K562 (cell line): ENCODE results near the gene PI4KA. TPM values are rescaled to one million over a fixed set of nuclear protein-coding genes. Genes with fewer than 3 reads are reported as not detected.

ENCODE experiments used
- HMG20A ChIP-seq: fragments of 450-650 bp; formaldehyde crosslinking; conservative IDR thresholded peaks from 2 replicates; pipeline ENCODE4 v1.4.0; 2020; ENCODE audit warnings: mild to moderate bottlenecking, mixed read lengths
- JUN ChIP-seq, 2 experiments: sonication (generic) in 1 of 2; formaldehyde crosslinking in 1 of 2; IDR thresholded peaks; 2 replicates each; pipeline versions ENCODE4 v1.6.1 to v1.8.0; 2012 to 2022; ENCODE audit warnings: borderline replicate concordance in 2 of 2, mild to moderate bottlenecking in 2 of 2, improper control_type of control experiment in 1 of 2, low read depth in 1 of 2, low read length in 1 of 2, missing genetic modification reagents in 1 of 2
- JUND ChIP-seq, 2 experiments: IDR thresholded peaks; 2 replicates in 1 of 2; 3 replicates in 1 of 2; pipeline ENCODE4 v1.6.1; 2011; ENCODE audit warnings: borderline replicate concordance in 2 of 2, low read depth in 2 of 2, low read length in 2 of 2, improper control_type of control experiment in 1 of 2, missing biosample characterization in 1 of 2, missing genetic modification characterization in 1 of 2, missing genetic modification reagents in 1 of 2
- NCOA4 ChIP-seq: fragments of 450-650 bp; IDR thresholded peaks from 2 replicates; pipeline ENCODE4 v1.6.1; 2018; ENCODE audit warnings: mild to moderate bottlenecking; ENCODE audit not compliant: partially characterized antibody
- SRF ChIP-seq, 2 experiments: fragments of 250-450, 450-650 bp in 1 of 2; sonication (Bioruptor Pico) in 1 of 2; sonication (generic) in 1 of 2; formaldehyde crosslinking; IDR thresholded peaks; 2 replicates each; pipeline versions ENCODE4 v1.5.0 to v1.5.1; 2020 to 2022; ENCODE audit warnings: mild to moderate bottlenecking in 1 of 2, missing genetic modification reagents in 1 of 2
- U2AF1 ChIP-seq: fragments of 200-400 bp; formaldehyde crosslinking; optimal IDR thresholded peaks from 2 replicates; pipeline ENCODE3; 2017; ENCODE audit warnings: mild to moderate bottlenecking, low read depth, low read length, moderate library complexity
- ZNF583 ChIP-seq: fragments of 250-450 bp; sonication (Bioruptor Pico); IDR thresholded peaks from 2 replicates; pipeline ENCODE4 v1.4.0; 2020
- polyA plus RNA-seq, 8 experiments: library from polyadenylated mRNA; depleted of rRNA in 4 of 8; stranded (reverse) in 5 of 8; unstranded in 3 of 8; fragments of >200 nt; fragmentation: Nextera tagmentation in 2 of 8; fragmentation: Illumina TruSeq in 1 of 8; extraction: Ambion mirVana in 2 of 8; extraction: Trizol in 1 of 8; gene quantifications; 2 replicates each; pipeline versions ENCODE4 v1.2.1 to v1.2.3, GENCODE V29; 2011 to 2014; ENCODE audit warnings: inconsistent platforms in 1 of 8, missing spikeins in 1 of 8
- total RNA-seq, 7 experiments: library from RNA; depleted of rRNA in 6 of 7; stranded (reverse); fragments of >200 nt in 6 of 7; fragmentation: Illumina TruSeq in 2 of 7; extraction: Trizol in 2 of 7; gene quantifications; 2 replicates each; pipeline versions ENCODE4 v1.2.1 to v1.2.3, GENCODE V29; 2011 to 2021; ENCODE audit warnings: low replicate concordance in 1 of 7
- TF ChIP-seq, protein P1 (sequence below): fragments of 250-450 bp; sonication (Bioruptor Pico); IDR thresholded peaks from 2 replicates; pipeline ENCODE4 v1.8.0; 2021; ENCODE audit warnings: moderate library complexity, mild to moderate bottlenecking, inconsistent platforms
- TF ChIP-seq, protein P2 (sequence below): fragments of 250-450 bp; sonication (Bioruptor Pico); IDR thresholded peaks from 2 replicates; pipeline ENCODE4 v1.4.0; 2020; ENCODE audit warnings: mild to moderate bottlenecking, moderate library complexity
- TF ChIP-seq, protein P3 (sequence below): sonication (generic); formaldehyde crosslinking; IDR thresholded peaks from 2 replicates; pipeline ENCODE4 v1.8.0; 2022; ENCODE audit warnings: mild to moderate bottlenecking, missing genetic modification reagents, borderline replicate concordance

PI4KA gene
- total and polyA plus RNA-seq, 9 of the 15 experiments (the other 6 are each of a cell fraction or from before 2014, with no cell fraction given), result 7.3 to 187 (median 84.7) TPM

DNA sequence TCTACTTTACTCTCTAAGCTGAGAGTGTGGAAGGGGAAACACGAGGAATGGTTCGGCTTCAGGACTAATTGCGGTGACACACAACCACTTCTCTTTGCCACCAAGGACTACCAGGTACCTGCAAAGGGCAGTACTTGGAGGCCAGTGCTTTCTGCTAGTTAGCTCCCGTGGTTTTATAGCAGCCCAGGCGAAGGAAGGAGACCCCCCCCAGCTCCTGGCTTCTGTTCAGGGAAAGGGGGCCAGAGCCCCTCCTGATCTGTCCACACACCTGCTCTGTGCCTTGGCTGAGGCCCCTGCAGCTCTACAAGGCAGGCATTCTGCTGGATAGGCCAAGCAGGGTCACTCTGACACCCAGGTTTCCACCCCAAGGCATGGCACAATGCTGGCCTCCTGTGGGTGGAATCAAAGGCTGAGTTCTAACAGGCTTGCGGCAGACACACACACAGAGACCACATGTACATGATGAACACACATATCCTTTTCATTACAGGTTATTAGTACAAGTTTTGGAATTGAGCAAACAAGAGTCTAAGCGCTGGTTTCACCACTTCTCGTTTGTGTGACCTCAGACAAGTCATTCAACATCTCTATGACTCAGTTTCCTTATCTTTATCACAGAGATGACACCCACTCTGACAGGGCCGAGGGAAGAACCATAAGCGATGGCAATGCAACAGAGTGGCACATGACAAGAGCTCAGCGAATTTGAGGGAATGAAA, 77.2 kb downstream of the PI4KA start (continued):
- TF ChIP-seq, protein P1, sequence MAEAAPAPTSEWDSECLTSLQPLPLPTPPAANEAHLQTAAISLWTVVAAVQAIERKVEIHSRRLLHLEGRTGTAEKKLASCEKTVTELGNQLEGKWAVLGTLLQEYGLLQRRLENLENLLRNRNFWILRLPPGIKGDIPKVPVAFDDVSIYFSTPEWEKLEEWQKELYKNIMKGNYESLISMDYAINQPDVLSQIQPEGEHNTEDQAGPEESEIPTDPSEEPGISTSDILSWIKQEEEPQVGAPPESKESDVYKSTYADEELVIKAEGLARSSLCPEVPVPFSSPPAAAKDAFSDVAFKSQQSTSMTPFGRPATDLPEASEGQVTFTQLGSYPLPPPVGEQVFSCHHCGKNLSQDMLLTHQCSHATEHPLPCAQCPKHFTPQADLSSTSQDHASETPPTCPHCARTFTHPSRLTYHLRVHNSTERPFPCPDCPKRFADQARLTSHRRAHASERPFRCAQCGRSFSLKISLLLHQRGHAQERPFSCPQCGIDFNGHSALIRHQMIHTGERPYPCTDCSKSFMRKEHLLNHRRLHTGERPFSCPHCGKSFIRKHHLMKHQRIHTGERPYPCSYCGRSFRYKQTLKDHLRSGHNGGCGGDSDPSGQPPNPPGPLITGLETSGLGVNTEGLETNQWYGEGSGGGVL (CRISPR knock-in tag), result peak; percentile 44; the same call in 1 of the 2 replicates
- TF ChIP-seq ZNF583 (CRISPR knock-in tag) (0 out of 2 replicates have a peak, but pooled peaks have one; percentile 47), HMG20A (CRISPR knock-in tag) (0 out of 2 replicates have a peak, but pooled peaks have one; percentile 42), JUND (IDR thresholded peaks at IDR 0.05; ENCODE audit: borderline replicate concordance, low read depth, low read length) (peak; percentile 84; the same call in 1 of the 2 replicates), JUND (tag; IDR thresholded peaks at IDR 0.05; ENCODE audit: borderline replicate concordance, low read depth, low read length) (no peak), SRF (CRISPR knock-in tag; IDR thresholded peaks at IDR 0.05) (0 out of 4 replicates have a peak, but pooled peaks of 1 of the 2 experiments have one; percentile 12), NCOA4 (no peak), JUN (IDR thresholded peaks at IDR 0.05; ENCODE audit: borderline replicate concordance, low read depth, low read length) (peak; percentile 94), JUN (CRISPR knock-in tag; IDR thresholded peaks at IDR 0.05; ENCODE audit: borderline replicate concordance) (no peak), U2AF1 (no peak)
- TF ChIP-seq, protein P2, sequence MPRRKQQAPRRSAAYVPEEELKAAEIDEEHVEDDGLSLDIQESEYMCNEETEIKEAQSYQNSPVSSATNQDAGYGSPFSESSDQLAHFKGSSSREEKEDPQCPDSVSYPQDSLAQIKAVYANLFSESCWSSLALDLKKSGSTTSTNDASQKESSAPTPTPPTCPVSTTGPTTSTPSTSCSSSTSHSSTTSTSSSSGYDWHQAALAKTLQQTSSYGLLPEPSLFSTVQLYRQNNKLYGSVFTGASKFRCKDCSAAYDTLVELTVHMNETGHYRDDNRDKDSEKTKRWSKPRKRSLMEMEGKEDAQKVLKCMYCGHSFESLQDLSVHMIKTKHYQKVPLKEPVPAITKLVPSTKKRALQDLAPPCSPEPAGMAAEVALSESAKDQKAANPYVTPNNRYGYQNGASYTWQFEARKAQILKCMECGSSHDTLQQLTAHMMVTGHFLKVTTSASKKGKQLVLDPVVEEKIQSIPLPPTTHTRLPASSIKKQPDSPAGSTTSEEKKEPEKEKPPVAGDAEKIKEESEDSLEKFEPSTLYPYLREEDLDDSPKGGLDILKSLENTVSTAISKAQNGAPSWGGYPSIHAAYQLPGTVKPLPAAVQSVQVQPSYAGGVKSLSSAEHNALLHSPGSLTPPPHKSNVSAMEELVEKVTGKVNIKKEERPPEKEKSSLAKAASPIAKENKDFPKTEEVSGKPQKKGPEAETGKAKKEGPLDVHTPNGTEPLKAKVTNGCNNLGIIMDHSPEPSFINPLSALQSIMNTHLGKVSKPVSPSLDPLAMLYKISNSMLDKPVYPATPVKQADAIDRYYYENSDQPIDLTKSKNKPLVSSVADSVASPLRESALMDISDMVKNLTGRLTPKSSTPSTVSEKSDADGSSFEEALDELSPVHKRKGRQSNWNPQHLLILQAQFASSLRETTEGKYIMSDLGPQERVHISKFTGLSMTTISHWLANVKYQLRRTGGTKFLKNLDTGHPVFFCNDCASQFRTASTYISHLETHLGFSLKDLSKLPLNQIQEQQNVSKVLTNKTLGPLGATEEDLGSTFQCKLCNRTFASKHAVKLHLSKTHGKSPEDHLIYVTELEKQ, result no peak
- TF ChIP-seq, protein P3, sequence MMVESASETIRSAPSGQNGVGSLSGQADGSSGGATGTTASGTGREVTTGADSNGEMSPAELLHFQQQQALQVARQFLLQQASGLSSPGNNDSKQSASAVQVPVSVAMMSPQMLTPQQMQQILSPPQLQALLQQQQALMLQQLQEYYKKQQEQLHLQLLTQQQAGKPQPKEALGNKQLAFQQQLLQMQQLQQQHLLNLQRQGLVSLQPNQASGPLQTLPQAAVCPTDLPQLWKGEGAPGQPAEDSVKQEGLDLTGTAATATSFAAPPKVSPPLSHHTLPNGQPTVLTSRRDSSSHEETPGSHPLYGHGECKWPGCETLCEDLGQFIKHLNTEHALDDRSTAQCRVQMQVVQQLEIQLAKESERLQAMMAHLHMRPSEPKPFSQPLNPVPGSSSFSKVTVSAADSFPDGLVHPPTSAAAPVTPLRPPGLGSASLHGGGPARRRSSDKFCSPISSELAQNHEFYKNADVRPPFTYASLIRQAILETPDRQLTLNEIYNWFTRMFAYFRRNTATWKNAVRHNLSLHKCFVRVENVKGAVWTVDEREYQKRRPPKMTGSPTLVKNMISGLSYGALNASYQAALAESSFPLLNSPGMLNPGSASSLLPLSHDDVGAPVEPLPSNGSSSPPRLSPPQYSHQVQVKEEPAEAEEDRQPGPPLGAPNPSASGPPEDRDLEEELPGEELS (CRISPR knock-in tag), result no peak
